GM12801 (cell line): Measurements from ENCODE around the gene CRY2.

Source experiments
- CTCF ChIP-seq: IDR thresholded peaks from one replicate; pipeline ENCODE4 v1.5.1; 2011; ENCODE audit warnings: control low read depth; ENCODE audit not compliant: insufficient read length; ENCODE audit errors: extremely low read depth

Gene CRY2

GRCh38 chr11:45894555-45895247, 47.4 kb downstream of the CRY2 start:
- no peak for TF ChIP-seq CTCF

- TF ChIP-seq CTCF: no peak
These were observed 48.4 kb downstream of the CRY2 start for GRCh38 chr11:45895553-45896259.

GRCh38 chr11:45896422-45896984, 49.2 kb downstream of the CRY2 start:
- TF ChIP-seq CTCF: no peak

GRCh38 chr11:45897556-45897955, 50.3 kb downstream of the CRY2 start:
- TF ChIP-seq CTCF: no peak

- TF ChIP-seq CTCF: no peak
These were observed 51.8 kb downstream of the CRY2 start for GRCh38 chr11:45899086-45899447.

- TF ChIP-seq CTCF: no peak
These were observed 52.3 kb downstream of the CRY2 start for GRCh38 chr11:45899448-45900174.

- no peak for TF ChIP-seq CTCF
These were observed 53.8 kb downstream of the CRY2 start for GRCh38 chr11:45900916-45901617.
